Ovary (tissue), 9 donors: ENCODE measurements around the gene PTPN12. TPM values are rescaled to one million over a fixed set of nuclear protein-coding genes. Genes with fewer than 3 reads are reported as not detected.
A peak's percentile ranks its signal among the peaks of the same experiment; 100 is the strongest.
"Not testable (repeated sequence)": the region's sequence is repeated elsewhere in the genome, so short reads cannot be mapped to it uniquely, and the experiment has no call there.

Experiments used
- DNase-seq, 5 donors: peaks; one replicate each; pipeline ENCODE4 v3.0.0-alpha.2; 2019 to 2020
- H3K27ac ChIP-seq, 2 donors: fragments of 200-600 bp; one replicate each; pipeline versions ENCODE4 v1.5.1 to v1.8.0; 2019 to 2022
- H3K27me3 ChIP-seq: fragments of 200-600 bp; one replicate; pipeline ENCODE4 v1.8.0; 2022
- H3K36me3 ChIP-seq: fragments of 200-600 bp; sonication (generic); one replicate; pipeline ENCODE4 v1.5.1; 2019
- H3K4me1 ChIP-seq: one replicate; pipeline ENCODE4 v1.8.1; 2013; ENCODE audit warnings: mild to moderate bottlenecking, moderate library complexity; ENCODE audit not compliant: insufficient read depth
- H3K4me3 ChIP-seq: fragments of 200-600 bp; sonication (generic); one replicate; pipeline ENCODE4 v1.5.1; 2017
- H3K9me3 ChIP-seq, 2 donors: fragments of 200-600 bp in 1 of 2; sonication (generic) in 1 of 2; one replicate each; pipeline versions ENCODE4 v1.5.1 to v1.8.1; 2013 to 2019; ENCODE audit warnings: mild to moderate bottlenecking in 1 of 2, moderate library complexity in 1 of 2
- EP300 ChIP-seq: sonication (generic); formaldehyde crosslinking; IDR thresholded peaks from one replicate; pipeline ENCODE4 v1.6.1; 2017; ENCODE audit warnings: antibody characterized with exemption
- POLR2A ChIP-seq: fragments of 450-650 bp; IDR thresholded peaks from one replicate; pipeline ENCODE4 v1.6.1; 2017; ENCODE audit warnings: antibody characterized with exemption, mild to moderate bottlenecking, moderate library complexity
- WGBS, 3 donors: extraction: QIAGEN DNeasy Blood & Tissue Kit in 1 of 3; methylation state at CpG; one replicate each; pipeline versions ENCODE4 v1.1.5 to v1.1.7; 2013 to 2017; 5-methylcytosine and 5-hydroxymethylcytosine counted together
- intact Hi-C, 4 donors: fragments of 100-400 bp; cut with DNase I; formaldehyde crosslinking; loops; one replicate each; pipeline versions ENCODE4 v1.11.0 to v1.15.1; 2022 to 2023
- polyA plus RNA-seq, 2 donors: library from polyadenylated mRNA; stranded (reverse); fragments of 200-250 nt in 1 of 2; fragments of 350-450 nt in 1 of 2; fragmentation: Illumina TruSeq in 1 of 2; extraction: RNeasy Lipid Tissue Mini Kit (QIAGEN cat#74804) in 1 of 2; gene quantifications; one replicate each; pipeline ENCODE4 v1.2.3, GENCODE V29; 2013 to 2014
- total RNA-seq, 7 donors: library from RNA; depleted of rRNA in 2 of 7; stranded (reverse); fragments of >200 nt in 2 of 7; fragmentation: NEBNext Ultra II Directional in 3 of 7; extraction: Animal tissue kit (Norgen Biotek cat#: 25700) in 3 of 7; gene quantifications; one replicate each; pipeline versions ENCODE4 v1.1.0 to v1.2.4, GENCODE V29; 2016 to 2023
- TF ChIP-seq, protein P1 (sequence below), 3 donors: fragments of 450-650 bp in 2 of 3; fragments of 200-600 bp in 1 of 3; IDR thresholded peaks; one replicate each; pipeline versions ENCODE4 v1.5.1 to v1.8.0; 2016 to 2022; ENCODE audit warnings: antibody characterized with exemption in 3 of 3, mild to moderate bottlenecking in 1 of 3
- donor health status: DM: no; HTN: no; CAD: no; lungs with moderate emphysema.
- donor health status: DM: no; HTN: no; CAD: no.
- donor health status: Bipolar disorder and iron deficiency.
- donor health status: DM: yes; HTN: yes; CAD: no.
- donor health status: DM: no; HTN: no; CAD: no.
- donor health status: DM: yes; HTN: yes; CAD: no.

The PTPN12 gene
- total and polyA plus RNA-seq, 9 donors = 45.8 to 90.0 (median 62.7) TPM

DNA sequence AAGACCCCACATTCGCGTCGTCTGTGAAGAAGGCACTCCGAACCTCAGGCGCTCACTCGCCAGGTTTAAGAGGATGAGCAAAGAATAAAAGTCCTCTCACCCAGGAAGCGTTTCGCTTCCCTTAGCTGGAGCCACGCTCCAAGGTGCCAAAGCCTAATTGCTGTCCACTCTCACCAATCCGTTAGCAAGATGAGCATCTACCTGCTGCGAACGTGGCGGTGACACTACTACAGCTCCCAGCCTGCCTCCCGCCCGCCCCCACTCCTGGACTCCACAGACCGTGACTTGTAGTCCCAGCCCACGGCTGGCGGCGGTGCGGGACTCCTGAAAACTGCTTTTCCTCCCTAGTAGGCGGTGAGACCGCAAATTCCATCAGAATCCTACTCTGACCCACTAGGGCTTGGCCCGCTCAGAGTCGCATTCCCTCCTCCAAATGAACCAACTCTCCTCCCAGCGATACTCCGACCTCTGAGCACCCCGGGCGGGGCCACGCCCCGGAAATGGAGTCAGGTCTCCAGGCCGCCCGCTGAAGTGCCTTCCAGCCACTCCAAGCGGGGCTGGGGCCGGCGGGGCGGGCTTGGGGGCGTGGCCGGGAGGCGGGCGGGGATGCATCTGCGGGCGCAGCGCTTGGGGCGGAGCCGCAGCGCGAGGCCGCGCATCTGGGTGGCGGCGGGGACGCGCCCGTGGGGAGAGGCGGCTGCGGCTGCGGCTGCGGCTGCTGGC, 521 bp upstream of the PTPN12 start:
- WGBS, 3 donors = 0 to 1% (median 0%) methylated on average over 22 to 54 of the region's 58 CpGs
- peak; percentile 97 to 98 (median 97) for DNase-seq
- H3K27me3 ChIP-seq = no peaks in the 10 kb centered on the region
- H3K27ac ChIP-seq = peak overlapping the region; percentile 88 to 94
- peaks cover 6% of the 10 kb centered on the region for H3K4me1 ChIP-seq
- no peaks in the 10 kb centered on the region for H3K9me3 ChIP-seq
- intact Hi-C loops = no loop called here
- H3K36me3 ChIP-seq = no peaks in the 10 kb centered on the region
- H3K4me3 ChIP-seq = peak overlapping the region; percentile 92
- TF ChIP-seq, protein P1, sequence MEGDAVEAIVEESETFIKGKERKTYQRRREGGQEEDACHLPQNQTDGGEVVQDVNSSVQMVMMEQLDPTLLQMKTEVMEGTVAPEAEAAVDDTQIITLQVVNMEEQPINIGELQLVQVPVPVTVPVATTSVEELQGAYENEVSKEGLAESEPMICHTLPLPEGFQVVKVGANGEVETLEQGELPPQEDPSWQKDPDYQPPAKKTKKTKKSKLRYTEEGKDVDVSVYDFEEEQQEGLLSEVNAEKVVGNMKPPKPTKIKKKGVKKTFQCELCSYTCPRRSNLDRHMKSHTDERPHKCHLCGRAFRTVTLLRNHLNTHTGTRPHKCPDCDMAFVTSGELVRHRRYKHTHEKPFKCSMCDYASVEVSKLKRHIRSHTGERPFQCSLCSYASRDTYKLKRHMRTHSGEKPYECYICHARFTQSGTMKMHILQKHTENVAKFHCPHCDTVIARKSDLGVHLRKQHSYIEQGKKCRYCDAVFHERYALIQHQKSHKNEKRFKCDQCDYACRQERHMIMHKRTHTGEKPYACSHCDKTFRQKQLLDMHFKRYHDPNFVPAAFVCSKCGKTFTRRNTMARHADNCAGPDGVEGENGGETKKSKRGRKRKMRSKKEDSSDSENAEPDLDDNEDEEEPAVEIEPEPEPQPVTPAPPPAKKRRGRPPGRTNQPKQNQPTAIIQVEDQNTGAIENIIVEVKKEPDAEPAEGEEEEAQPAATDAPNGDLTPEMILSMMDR (IDR thresholded peaks at IDR 0.05) = no peak
- peak; percentile 70 for TF ChIP-seq POLR2A

DNA sequence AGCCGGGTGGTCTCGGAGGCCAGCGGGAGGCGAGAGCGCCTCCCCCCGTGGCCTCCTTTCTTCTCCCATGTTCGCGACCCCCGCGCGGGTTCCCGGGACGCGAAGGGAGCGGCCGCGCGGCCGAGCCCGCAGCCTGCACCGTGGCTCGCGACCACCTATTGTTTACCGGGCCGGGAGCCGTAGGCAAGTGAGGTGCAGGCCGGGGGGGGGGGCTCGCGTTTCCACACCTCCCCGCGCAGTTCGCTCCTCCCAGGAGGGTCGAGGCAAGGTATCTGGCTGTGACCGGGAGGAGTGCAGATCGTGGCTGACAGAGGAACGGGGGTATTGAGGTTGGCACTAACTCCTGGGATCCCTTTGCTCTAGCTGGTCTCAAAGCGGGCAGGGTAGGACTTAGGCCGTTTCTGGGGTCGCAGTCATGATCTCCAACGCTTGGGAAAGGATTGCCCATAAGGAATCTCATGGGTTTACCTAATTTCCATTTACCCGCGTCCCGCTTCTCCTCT, 734 bp downstream of the PTPN12 start:
- peaks cover 6% of the 10 kb centered on the region for H3K4me1 ChIP-seq
- intact Hi-C loops = no loop called here
- no peaks in the 10 kb centered on the region for H3K9me3 ChIP-seq
- H3K27ac ChIP-seq = peak overlapping the region; percentile 88 to 94
- TF ChIP-seq, protein P1 (IDR thresholded peaks at IDR 0.05) = no peak
- TF ChIP-seq EP300 (no peak), POLR2A (no peak)
- H3K27me3 ChIP-seq = no peaks in the 10 kb centered on the region
- WGBS, 3 donors = 0 to 1% (median 0%) methylated on average over 30 to 43 of the region's 43 CpGs
- no peaks in the 10 kb centered on the region for H3K36me3 ChIP-seq
- DNase-seq = peak in 4 of 5 donors; percentile 44 to 68 (median 52)
- H3K4me3 ChIP-seq = peak overlapping the region; percentile 92

DNA sequence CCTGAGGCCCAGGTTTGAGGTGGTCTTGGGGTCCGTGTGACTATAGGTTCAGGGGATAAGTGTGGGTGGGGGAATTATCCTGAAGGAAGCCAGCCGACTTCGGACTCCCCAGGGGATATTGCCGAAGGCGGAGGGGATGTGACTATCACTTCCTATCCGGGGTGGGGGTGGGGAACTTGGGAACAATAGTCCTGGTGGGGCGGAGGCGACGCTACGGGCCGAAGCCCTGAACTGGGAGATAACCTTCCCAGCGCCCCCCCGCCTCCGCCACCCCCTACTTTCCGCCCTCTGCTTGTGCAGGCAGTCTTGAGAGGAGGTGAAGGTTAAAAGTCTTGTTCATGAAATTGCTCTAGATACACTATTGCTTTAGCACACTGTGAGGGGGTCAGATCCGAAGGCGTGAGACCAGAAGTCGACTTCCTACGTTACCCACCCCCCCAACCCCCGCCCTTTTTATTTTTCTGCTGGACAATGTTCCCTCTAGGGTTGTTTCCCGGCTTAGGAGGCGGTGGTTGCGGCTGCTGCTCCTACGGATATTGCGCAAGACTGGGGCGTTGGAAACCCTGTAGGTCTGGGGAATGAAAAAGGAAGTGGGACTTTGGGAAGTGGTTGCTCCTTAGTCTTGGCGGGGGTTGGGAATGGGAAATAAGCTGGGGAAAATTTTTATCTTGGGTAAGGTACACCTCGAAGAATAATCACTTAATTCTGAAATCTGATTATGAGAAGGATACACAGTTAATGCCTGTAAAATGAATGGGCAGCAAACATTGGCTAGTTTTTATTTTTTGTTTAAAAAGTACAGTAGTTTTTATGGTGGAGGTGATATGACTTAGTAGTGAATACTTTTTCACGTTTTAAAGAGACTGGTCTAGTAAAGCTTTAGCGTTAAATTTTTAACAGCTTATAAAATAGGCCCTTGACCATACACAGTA, 1.5 kb downstream of the PTPN12 start:
- Histone ChIP-seq H3K4me3 (peak overlapping the region; percentile 92), H3K4me1 (peaks cover 6% of the 10 kb centered on the region), H3K27ac (peak overlapping the region; percentile 88 to 94), H3K9me3 (no peaks in the 10 kb centered on the region), H3K27me3 (no peaks in the 10 kb centered on the region), H3K36me3 (no peaks in the 10 kb centered on the region)
- TF ChIP-seq POLR2A = peak; percentile 48
- TF ChIP-seq, protein P1 (IDR thresholded peaks at IDR 0.05) = no peak
- intact Hi-C loops = no loop called here
- WGBS, 3 donors = 0 to 1% (median 1%) methylated on average over 30 of the region's 30 CpGs
- peak; percentile 83 to 92 (median 86) for DNase-seq

DNA sequence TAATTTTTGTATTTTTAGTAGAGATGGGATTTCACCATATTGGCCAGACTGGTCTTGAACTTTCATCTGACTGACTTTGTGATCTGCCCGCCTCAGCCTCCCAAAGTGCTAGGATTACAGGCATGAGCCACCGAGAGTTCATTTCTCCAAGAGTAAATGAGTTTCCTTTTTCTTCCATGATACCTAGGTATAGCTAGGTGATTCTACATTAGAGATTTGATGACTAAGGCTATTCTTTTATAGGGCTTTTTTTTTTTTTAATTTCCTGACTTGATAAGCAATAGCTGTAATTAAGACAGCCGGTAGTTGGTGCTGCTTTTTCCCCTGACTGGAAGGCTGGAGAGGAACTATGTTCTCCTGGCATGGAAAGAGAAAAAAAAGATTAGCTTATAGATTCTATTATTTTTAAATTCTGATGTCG, 3.3 kb downstream of the PTPN12 start:
- Histone ChIP-seq H3K27ac (no peak overlapping the region), H3K27me3 (no peaks in the 10 kb centered on the region), H3K4me1 (peaks cover 8% of the 10 kb centered on the region), H3K4me3 (no peak overlapping the region), H3K36me3 (no peaks in the 10 kb centered on the region), H3K9me3 (no peaks in the 10 kb centered on the region)
- TF ChIP-seq EP300 = no peak
- TF ChIP-seq POLR2A = no peak
- TF ChIP-seq, protein P1 (IDR thresholded peaks at IDR 0.05) = no peak
- no peak for DNase-seq
- intact Hi-C loops = no loop called here
- 68 to 79% (median 73%) methylated on average over 4 of the region's 4 CpGs for WGBS, 3 donors

DNA sequence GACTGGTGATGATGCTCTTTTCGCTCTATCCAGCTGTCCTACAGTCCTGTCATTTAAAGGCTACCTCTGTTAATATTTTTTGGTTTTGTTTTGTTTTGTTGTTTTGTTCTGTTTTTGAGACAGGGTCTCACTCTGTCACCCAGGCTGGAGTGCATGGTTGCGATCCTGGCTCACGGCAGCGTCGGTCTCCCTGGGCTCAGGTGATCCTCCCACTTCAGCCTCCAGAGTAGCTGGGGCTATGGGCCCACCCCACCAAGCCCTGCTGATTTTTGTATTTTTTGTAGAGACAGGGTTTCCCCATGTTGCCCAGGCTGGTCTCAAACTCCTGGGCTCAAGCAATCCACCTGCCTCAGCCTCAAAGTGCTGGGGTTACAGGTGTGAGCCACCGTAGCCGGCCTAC, 3.9 kb downstream of the PTPN12 start:
- DNase-seq, H3K4me1 ChIP-seq, H3K36me3 ChIP-seq, H3K4me3 ChIP-seq, H3K9me3 ChIP-seq, H3K27me3 ChIP-seq, H3K27ac ChIP-seq, intact Hi-C loops: not testable (repeated sequence)
- 98 to 100% (median 98%) methylated on average over 7 of the region's 7 CpGs for WGBS, 3 donors
